ENCODE data around the gene SETD6.

DNA sequence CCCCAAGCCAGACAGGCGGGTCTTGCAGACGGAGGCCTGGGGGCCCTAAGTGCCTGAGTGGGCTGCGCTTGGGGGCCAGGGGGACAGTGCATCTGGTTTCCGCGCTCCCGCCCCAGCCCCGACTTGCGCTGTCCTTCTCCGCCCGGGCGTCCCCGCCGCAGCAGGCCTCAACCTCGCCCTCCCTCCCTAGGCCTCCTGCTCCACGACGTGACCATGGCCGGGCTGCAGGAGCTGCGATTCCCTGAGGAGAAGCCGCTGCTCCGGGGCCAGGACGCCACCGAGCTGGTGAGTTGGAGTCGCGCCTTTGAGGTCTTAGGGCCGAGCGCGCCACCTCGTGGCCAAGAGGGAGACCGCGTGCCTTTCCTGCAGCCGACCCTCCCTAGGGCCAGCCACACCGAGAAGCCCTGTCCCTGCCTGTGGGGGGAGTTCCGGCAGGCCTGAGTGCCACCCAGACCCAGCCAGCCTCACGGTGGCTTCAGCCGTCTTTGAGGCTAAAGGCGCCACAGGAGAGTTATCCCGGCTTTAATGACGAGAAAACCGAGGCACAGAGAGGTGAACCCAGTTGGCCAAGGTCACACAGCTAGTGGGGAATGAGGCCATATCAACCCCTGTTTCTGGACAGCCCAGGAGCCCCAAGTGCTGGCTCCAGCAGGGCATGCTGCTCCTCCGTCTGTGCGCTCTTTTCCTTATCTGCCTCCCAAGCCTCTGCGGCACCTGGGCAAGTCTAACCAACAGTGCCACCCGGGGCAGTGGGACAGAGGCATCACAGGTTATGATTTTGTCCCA, 27.6 kb upstream of the SETD6 start:
- TF ChIP-seq, protein P1, sequence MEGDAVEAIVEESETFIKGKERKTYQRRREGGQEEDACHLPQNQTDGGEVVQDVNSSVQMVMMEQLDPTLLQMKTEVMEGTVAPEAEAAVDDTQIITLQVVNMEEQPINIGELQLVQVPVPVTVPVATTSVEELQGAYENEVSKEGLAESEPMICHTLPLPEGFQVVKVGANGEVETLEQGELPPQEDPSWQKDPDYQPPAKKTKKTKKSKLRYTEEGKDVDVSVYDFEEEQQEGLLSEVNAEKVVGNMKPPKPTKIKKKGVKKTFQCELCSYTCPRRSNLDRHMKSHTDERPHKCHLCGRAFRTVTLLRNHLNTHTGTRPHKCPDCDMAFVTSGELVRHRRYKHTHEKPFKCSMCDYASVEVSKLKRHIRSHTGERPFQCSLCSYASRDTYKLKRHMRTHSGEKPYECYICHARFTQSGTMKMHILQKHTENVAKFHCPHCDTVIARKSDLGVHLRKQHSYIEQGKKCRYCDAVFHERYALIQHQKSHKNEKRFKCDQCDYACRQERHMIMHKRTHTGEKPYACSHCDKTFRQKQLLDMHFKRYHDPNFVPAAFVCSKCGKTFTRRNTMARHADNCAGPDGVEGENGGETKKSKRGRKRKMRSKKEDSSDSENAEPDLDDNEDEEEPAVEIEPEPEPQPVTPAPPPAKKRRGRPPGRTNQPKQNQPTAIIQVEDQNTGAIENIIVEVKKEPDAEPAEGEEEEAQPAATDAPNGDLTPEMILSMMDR (conservative IDR thresholded peaks at IDR 0.05 in 1 of 2, IDR thresholded peaks at IDR 0.05 in 1 of 2; ENCODE audit: extremely low read depth in 1 of 2, insufficient read depth in 1 of 2, low read depth in 1 of 2, low read length in 2 of 2): peak; percentile 69 to 94
- TF ChIP-seq EZH2 (IDR thresholded peaks at IDR 0.05; ENCODE audit: borderline replicate concordance, low read length): no peak
